Natural killer cell (primary cell): Measurements from ENCODE around the gene CISD3. TPM values are rescaled to one million over a fixed set of nuclear protein-coding genes. Genes with fewer than 3 reads are reported as not detected.
A peak's percentile ranks its signal among the peaks of the same experiment; 100 is the strongest.

Experiments
- ATAC-seq, 3 donors: fragments of 150-1000 bp in 2 of 3; fragments of 200-7000 bp in 1 of 3; cut with Tn5 transposase; 1 replicate in 1 of 3; 2 replicates in 2 of 3; pipeline ENCODE4 v1.10.0; 2021; ENCODE audit warnings: mild to moderate bottlenecking in 2 of 3, moderate library complexity in 2 of 3
- DNase-seq, 2 donors: peaks; one replicate each; pipeline versions ENCODE4 v3.0.0 to v3.0.0-alpha.2; 2013 to 2021; ENCODE audit warnings: mixed read lengths in 1 of 2
- H3K27ac ChIP-seq: one replicate; pipeline ENCODE4 v1.5.1; 2013; ENCODE audit warnings: mild to moderate bottlenecking, low read length
- H3K27me3 ChIP-seq: one replicate; pipeline ENCODE4 v1.6.1; 2013; ENCODE audit warnings: low read length; ENCODE audit not compliant: control insufficient read depth, insufficient read depth
- H3K36me3 ChIP-seq: one replicate; pipeline ENCODE4 v1.6.1; 2013; ENCODE audit warnings: low read length; ENCODE audit not compliant: control insufficient read depth, insufficient read depth
- H3K4me1 ChIP-seq: one replicate; pipeline ENCODE4 v1.6.1; 2013; ENCODE audit warnings: low read length; ENCODE audit not compliant: control insufficient read depth, insufficient read depth
- H3K4me3 ChIP-seq: one replicate; pipeline ENCODE4 v1.5.1; 2013; ENCODE audit warnings: low read length
- H3K9me3 ChIP-seq: one replicate; pipeline ENCODE4 v1.6.1; 2013; ENCODE audit warnings: low read length; ENCODE audit not compliant: control insufficient read depth, insufficient read depth
- H3K27ac Mint-ChIP-seq, 2 donors: one replicate each; pipeline ENCODE4 v1.8.0; 2022; ENCODE audit warnings: mild to moderate bottlenecking in 2 of 2, mixed read lengths in 2 of 2, moderate library complexity in 1 of 2
- H3K27me3 Mint-ChIP-seq, 2 donors: one replicate each; pipeline ENCODE4 v1.8.0; 2022; ENCODE audit warnings: low read depth in 2 of 2, mixed read lengths in 2 of 2
- H3K36me3 Mint-ChIP-seq: one replicate; pipeline ENCODE4 v1.8.0; 2022; ENCODE audit warnings: mixed read lengths
- H3K4me1 Mint-ChIP-seq, 2 donors: one replicate each; pipeline ENCODE4 v1.8.0; 2022; ENCODE audit warnings: mixed read lengths in 2 of 2
- H3K4me3 Mint-ChIP-seq: one replicate; pipeline ENCODE4 v1.8.0; 2022; ENCODE audit warnings: mild to moderate bottlenecking, moderate library complexity, mixed read lengths
- H3K9me3 Mint-ChIP-seq, 2 donors: one replicate each; pipeline ENCODE4 v1.8.0; 2022; ENCODE audit warnings: mixed read lengths in 2 of 2
- WGBS: methylation state at CpG from one replicate; pipeline ENCODE4 v1.1.7; 2013; ENCODE audit warnings: missing lambda C conversion rate; ENCODE audit not compliant: insufficient coverage; 5-methylcytosine and 5-hydroxymethylcytosine counted together
- intact Hi-C: fragments of 100-400 bp; cut with micrococcal nuclease; formaldehyde crosslinking; loops from one replicate; pipeline ENCODE4 v1.14.2; 2022
- total RNA-seq, 4 donors: library from RNA; stranded (reverse); fragments of 120-200 nt in 1 of 4; gene quantifications; one replicate each; pipeline versions ENCODE4 v1.2.3 to v1.2.4, GENCODE V29; 2013 to 2022
- TF ChIP-seq, protein P1 (sequence below): fragments of 200-600 bp; IDR thresholded peaks from one replicate; pipeline ENCODE4 v1.8.0; 2022; ENCODE audit warnings: antibody characterized with exemption

CISD3 gene
- total RNA-seq, 3 donors from 2014 or later (not counting 1 experiment from before 2014, with no cell fraction given), result 32.6 to 37.4 (median 33.9) TPM

DNA sequence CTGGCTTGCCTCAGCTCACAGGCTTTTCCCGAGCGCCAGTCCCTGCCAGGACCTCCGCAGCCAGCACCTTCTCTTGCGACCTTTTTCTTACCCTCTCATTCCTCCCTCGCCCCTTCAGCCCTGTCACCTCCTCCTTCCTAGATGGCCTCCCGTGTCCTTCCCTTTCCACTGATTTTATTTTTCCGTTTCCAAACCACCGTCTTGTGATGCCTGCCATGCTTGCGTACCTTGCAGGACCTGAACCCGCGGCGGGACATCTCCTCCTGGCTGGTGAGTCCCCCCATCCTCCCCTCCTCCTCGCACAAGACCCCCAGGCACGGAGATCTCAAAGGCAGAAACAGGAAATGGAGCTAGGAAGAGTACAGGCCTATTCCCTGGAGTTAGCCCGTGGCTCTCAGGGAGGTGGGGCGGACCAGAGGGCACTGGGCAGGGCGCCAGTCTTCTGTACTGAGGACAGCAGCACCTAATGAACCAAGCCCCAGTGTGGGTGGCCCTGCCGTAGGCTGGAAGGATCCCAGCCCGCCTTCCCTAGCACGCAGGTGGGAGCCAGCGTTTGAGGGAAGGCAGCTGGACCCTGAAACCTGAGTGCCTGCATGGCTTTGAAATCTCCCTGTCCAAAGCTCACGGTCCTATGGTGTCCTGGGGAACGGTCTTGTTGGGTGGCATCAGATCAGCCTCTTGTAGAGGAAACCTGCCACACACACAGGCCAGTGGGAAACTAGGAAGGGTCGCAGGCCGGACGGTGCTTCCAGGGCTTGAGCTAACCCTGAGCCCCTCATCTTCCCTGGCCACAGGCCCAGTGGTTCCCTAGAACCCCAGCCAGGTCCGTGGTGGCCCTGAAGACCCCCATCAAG lies 612 bp downstream of the CISD3 start:
- H3K4me3 ChIP-seq, result peak overlapping the region; percentile 69

DNA sequence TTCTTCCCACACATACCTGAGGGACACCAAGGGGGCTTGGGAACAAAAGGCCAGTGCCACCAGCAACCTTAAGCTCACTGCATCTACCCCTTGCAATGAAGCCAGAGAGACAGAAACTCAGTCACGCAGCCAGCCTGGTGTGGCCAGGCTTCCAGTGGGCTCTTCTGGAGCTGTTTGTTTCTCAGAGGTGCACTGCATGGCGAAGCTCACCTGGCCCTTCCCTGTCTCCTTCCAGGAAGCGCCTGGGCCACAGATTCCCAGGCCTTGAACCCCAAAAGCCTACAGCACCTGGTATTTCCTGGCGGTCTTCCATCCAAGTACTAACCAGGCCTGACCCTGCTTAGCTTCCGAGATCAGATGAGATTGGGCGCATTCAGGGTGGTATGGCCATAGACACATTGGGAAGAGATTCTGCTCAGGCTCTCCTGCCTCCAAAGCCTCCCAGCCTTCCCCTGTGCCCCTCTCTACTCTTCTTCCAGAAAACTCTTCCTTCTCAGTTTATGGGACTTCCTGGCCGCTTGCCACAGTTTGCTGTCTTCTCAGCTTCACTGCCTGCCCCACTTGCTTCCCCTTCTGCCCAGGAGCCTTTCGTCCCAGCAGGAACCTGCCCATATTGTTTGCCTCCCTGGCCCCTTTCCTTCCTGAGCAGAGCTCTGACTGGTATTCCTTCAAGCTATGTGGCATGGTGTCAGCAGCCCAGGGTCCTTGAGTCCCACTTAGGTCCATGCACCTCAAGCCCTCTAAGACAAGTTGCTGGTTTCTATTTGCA lies 1.6 kb downstream of the CISD3 start:
- H3K9me3 Mint-ChIP-seq, result no peaks in the 10 kb centered on the region
- no peak for ATAC-seq

More for the DNA sequence above, 612 bp downstream of the CISD3 start:
- Histone ChIP-seq H3K27ac (peak overlapping the region; percentile 67), H3K27me3 (no peaks in the 10 kb centered on the region), H3K36me3 (peaks cover 2% of the 10 kb centered on the region), H3K4me1 (peaks cover 80% of the 10 kb centered on the region), H3K9me3 (no peaks in the 10 kb centered on the region)
- no peaks in the 10 kb centered on the region for H3K36me3 Mint-ChIP-seq
- peak overlapping the region; percentile 95 for H3K4me3 Mint-ChIP-seq
- H3K27me3 Mint-ChIP-seq, result no peaks in the 10 kb centered on the region
- 33% methylated on average over 27 of the region's 27 CpGs for WGBS
- peak overlapping the region; percentile 89 to 93 for H3K27ac Mint-ChIP-seq
- H3K4me1 Mint-ChIP-seq, result peaks cover 84 to 93% of the 10 kb centered on the region in 2 donors
- intact Hi-C loops, result no loop called here
- ATAC-seq, result no peak
- TF ChIP-seq, protein P1, sequence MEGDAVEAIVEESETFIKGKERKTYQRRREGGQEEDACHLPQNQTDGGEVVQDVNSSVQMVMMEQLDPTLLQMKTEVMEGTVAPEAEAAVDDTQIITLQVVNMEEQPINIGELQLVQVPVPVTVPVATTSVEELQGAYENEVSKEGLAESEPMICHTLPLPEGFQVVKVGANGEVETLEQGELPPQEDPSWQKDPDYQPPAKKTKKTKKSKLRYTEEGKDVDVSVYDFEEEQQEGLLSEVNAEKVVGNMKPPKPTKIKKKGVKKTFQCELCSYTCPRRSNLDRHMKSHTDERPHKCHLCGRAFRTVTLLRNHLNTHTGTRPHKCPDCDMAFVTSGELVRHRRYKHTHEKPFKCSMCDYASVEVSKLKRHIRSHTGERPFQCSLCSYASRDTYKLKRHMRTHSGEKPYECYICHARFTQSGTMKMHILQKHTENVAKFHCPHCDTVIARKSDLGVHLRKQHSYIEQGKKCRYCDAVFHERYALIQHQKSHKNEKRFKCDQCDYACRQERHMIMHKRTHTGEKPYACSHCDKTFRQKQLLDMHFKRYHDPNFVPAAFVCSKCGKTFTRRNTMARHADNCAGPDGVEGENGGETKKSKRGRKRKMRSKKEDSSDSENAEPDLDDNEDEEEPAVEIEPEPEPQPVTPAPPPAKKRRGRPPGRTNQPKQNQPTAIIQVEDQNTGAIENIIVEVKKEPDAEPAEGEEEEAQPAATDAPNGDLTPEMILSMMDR, result no peak
- DNase-seq, result peak in 1 of 2 donors; percentile 51
- H3K9me3 Mint-ChIP-seq, result no peaks in the 10 kb centered on the region

DNA sequence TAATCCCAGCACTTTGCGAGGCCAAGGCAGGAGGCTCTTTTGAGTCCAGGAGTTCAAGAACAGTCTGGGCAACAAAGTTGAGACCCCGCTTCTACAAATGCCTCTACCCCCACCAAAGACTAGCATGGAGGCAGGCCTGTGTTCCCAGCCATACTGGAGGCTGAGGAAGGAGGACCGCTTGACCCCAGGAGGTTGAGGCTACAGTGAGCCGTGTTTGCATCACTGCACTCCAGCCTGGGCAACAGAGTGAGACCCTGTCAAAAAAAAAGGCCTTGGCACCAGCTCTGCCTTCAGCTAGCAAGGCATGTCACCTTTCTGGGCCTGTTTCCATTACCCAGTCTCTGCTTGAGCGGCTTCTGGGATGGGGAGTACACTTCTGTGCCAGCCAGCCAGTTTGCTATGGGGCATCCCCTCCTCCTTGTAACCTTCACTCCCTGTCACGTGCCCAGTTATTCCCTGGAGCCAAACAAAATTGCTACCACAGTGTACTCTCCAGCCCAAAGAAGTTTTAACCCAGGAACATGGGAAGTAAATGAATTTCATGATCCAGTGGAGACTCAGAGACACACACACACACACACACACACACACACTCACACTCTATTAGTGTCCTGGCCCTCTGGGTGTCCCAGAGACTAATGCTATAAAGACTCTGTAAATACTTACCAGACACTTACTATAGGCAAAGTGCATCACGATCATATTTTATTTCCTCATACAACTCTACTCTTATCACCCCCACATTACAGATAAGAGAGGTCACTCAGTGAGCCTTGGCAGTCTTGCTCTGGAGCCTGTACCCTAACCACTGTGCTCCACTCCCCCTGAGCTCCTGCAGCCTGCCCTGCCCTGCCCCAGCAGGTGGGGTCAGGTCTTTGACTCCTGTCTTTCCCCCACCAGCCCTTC lies 2.5 kb downstream of the CISD3 start:
- peak overlapping the region; percentile 89 to 93 for H3K27ac Mint-ChIP-seq
- H3K4me1 Mint-ChIP-seq, result peaks cover 65 to 75% of the 10 kb centered on the region in 2 donors
- H3K9me3 Mint-ChIP-seq, result no peaks in the 10 kb centered on the region
- 98% methylated on average over 7 of the region's 7 CpGs for WGBS
- Histone ChIP-seq H3K27me3 (no peaks in the 10 kb centered on the region), H3K27ac (no peak overlapping the region), H3K4me1 (peaks cover 62% of the 10 kb centered on the region), H3K36me3 (peaks cover 2% of the 10 kb centered on the region), H3K4me3 (no peak overlapping the region), H3K9me3 (no peaks in the 10 kb centered on the region)
- DNase-seq, result no peak
- peak overlapping the region; percentile 95 for H3K4me3 Mint-ChIP-seq
- H3K27me3 Mint-ChIP-seq, result no peaks in the 10 kb centered on the region
- no peak for ATAC-seq
- intact Hi-C loops, result no loop called here
- TF ChIP-seq, protein P1, result no peak
- no peaks in the 10 kb centered on the region for H3K36me3 Mint-ChIP-seq

More for the DNA sequence above, 1.6 kb downstream of the CISD3 start:
- Mint-ChIP-seq H3K27me3 (no peaks in the 10 kb centered on the region), H3K36me3 (no peaks in the 10 kb centered on the region), H3K4me3 (peak overlapping the region; percentile 95), H3K27ac (peak overlapping the region; percentile 89 to 93), H3K4me1 (peaks cover 74 to 84% of the 10 kb centered on the region in 2 donors)
- TF ChIP-seq, protein P1, result no peak
- intact Hi-C loops, result no loop called here
- no peaks in the 10 kb centered on the region for H3K9me3 ChIP-seq
- no peak for DNase-seq
- peaks cover 71% of the 10 kb centered on the region for H3K4me1 ChIP-seq
- 86% methylated on average over 8 of the region's 8 CpGs for WGBS
- peak overlapping the region; percentile 69 for H3K4me3 ChIP-seq
- H3K27ac ChIP-seq, result peak overlapping the region; percentile 67
- H3K36me3 ChIP-seq, result peaks cover 2% of the 10 kb centered on the region
- no peaks in the 10 kb centered on the region for H3K27me3 ChIP-seq
